ENCODE measurements around the gene DPYSL5.
"Not testable (repeated sequence)": the region's sequence is repeated elsewhere in the genome, so short reads cannot be mapped to it uniquely, and the experiment has no call there.

The DPYSL5 gene

DNA sequence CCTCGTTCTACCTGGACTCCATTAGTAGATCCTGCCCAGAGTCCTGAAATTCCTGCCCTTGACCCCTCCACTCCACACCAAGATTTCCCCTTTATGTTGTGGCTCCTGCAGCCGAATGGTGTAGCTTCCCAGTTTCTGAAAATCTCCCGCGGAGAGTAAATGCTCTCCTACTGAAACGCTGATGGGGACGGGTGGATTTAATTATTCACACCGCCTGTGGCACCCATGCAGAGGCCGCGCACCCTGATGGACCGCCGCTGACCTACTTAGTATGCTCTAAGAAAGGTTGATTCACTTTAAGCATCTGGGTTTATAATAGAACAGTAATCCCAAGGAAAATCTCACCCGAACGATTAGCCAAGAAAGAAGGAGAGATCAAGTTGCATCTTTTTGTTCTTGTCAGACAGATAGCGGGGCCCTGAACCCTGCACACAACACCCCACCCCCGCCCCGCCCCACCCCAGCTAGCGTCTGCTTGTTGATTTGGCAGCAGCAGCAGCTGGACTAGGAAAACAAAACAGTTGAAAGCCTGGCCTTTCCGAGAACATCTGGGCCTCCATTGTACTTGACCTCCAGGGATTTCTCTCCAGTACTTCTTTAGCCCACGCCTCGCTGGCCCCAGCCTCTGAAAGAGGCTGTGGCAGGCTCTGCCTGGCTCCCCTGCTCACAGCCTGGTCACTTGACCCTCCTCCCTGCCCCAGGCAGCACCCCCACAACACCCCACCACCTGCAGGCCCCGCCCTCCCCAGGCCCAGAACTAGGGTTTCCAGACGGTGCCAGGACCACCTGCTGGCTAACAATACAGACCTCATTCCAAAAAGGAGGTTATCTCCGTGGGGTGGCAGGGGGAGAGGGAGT lies 53.6 kb downstream of the DPYSL5 start:
- DNase-seq (ENCODE audit: low spot score), result no peak

DNA sequence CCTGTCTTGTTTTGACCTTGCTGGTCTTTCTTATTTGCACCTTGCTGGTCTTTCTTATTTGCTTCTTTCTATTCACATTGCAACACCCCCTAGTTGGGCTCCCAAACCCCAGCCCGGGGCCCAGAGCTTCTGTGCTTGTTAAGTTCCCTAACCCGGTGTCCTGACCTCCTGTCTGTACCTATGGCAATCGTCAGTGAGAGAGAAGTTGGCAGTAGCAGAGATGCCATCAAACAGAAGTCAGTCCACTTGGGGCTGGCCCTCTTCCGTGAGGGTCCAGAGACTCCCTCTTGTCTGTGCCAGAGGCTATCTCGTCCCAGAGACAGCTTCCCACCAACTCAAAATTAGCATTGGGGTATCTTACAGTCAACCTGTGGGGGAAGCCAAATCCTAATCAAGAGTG lies 55.7 kb downstream of the DPYSL5 start:
- no peak for DNase-seq (ENCODE audit: low spot score)

GRCh38 chr2:26904839-26905238 lies 56.9 kb downstream of the DPYSL5 start:
- peak; percentile 5 for DNase-seq (ENCODE audit: low spot score)

DNA sequence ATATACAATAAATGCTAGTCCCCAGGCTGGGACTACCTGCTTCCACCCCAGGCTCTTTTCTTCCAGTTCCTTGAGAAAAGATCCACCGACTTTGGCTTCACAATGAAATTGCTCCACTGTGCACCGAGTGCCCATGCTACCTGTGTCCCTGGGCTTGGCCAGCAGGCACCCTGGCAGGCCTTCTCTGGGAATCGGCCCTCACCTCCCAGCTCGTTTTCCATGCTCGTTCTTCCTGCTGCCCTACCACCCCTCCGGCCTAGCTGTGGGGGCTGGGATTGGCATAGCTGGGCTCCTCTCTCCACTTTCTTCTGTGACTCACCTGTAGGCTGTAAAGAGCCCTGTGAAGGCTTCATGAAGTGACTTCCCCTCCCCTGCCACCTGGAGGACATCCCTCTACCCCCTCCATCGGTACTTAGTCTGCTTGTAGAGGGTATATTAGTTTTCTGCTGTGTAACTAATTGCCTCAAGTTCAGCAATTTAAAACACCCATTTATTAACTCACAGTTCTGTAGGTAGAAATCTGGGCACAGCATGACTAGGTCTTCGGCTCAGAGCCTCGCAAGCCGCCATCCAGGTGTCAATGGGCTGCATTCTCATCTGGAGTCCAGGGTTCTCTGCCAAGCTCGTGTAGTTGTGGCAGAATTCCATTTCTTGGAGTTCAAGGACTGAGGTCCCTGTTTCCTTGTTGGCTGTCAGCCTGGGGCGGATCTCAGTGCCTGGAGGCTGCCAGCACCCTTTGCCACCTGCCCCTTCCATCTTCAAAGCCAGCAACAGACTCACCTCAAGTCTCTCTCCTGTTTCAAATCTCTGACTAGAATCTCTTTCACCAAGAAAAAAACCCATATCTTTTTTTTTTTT lies 57.6 kb downstream of the DPYSL5 start:
- no peak for DNase-seq (ENCODE audit: low spot score)

GRCh38 chr2:26907416-26907815 lies 59.5 kb downstream of the DPYSL5 start:
- DNase-seq (ENCODE audit: low spot score), result no peak

- DNase-seq (ENCODE audit: low spot score), result no peak
Measured at GRCh38 chr2:26910176-26910575, 62.2 kb downstream of the DPYSL5 start.

DNA sequence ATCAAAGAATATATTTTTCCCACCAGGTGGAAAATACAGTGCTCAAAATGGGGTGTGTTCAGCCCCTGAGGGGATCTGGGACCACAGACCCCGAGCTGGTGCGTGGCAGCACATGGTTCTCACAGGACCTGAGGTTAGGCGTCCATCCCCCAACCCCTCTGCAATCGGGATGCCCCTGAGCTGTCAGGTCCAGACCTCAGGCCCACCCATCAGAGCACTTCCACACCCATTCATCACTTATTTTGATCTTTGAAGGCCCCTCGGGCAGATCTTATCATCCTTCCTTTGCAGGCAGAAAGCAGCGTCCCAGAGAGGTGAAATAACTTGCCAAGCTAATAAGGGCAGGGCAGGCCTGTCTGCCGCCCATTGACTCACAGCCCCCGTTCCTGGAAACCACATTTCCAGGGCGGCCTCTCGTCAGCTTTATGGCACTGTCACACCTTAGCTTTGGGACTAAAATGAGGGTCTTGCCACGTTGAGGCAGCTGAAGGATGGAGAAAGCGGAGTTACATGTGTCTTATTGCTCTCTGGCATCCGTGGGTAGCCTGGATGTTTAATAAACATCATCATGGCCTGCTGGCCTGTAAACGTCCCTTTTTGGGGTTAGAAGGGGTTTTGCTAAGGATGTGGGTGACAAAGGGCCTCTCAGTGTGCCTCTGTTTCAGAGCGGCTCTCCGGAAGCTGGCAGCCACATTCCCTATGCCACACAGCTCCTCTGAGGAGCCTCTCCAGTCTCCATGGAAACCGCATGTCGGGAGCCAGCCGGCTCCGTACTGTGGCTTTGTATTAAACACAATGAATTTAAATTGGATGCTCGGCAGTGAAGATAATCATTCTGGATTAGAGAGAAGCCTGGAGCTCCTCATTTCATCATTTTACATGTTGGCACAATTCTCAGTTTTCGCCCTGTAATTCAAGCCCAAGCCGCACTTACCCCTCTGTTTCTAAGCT lies 64.3 kb downstream of the DPYSL5 start:
- DNase-seq (ENCODE audit: low spot score), result no peak

- DNase-seq (ENCODE audit: low spot score), result no peak
Measured at GRCh38 chr2:26913606-26913998, 65.7 kb downstream of the DPYSL5 start.

DNA sequence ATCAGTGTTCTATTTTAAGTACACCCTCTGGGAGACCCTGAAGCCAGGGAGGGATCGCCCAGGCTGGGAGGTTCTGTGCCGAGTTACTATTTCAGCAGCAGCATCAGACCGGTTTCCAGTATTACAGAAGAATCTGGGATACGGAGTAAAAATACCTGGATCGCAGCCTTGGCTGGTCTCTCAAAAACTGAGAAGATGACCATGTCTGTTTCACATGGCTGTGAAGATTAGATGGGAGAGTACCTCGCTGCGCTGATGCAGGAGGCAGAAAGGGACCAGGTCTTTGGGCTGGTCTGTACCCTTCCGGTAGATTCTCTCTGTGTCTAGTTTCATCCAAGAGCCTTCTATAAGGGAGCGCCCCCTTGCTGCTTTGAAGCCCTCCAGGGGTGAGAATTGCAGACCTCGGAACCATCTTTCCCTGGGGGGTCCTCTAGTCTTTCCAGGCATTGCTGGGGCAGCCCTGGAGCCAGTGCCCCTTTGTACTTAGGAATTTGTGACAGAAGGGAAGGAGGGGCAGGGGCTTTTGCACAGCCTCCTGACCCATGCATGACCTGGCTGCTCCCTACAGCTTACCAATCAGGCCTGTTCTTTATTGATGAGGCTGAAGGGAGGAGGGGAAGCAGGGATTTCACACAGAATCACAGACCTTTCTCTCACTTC lies 66.2 kb downstream of the DPYSL5 start:
- no peak for DNase-seq (ENCODE audit: low spot score)

DNA sequence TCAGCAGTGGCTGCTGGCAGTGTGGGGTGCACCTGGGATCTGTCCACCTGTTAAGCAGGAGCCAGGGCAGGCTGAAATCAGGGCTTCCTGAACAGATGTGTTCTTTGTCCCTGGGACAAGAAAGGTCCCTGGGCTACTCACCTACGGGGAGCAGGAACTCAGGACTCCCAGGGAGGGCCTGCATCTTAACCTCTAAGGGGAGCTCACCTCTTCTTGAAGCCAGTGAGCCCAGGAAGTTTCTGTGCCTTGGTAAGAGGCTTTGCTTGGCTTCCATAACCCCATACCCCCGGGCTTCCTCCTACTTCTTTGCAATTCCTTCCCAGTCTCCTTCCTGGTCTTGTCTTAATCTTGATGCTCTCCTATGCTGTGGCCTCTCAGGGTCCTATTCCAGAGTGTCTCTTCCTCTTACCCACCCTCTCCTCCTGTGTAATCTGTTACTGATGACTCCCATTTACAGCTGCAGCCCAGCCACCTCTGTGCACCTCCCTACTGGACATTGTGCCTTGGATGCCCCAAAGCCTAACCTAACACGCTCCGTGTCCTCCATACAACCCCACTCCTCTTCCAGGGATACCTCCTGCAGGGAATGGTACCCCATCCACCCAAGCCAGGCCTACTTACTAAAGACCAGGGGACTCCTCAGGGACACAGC lies 66.9 kb downstream of the DPYSL5 start:
- no peak for DNase-seq (ENCODE audit: low spot score)

DNA sequence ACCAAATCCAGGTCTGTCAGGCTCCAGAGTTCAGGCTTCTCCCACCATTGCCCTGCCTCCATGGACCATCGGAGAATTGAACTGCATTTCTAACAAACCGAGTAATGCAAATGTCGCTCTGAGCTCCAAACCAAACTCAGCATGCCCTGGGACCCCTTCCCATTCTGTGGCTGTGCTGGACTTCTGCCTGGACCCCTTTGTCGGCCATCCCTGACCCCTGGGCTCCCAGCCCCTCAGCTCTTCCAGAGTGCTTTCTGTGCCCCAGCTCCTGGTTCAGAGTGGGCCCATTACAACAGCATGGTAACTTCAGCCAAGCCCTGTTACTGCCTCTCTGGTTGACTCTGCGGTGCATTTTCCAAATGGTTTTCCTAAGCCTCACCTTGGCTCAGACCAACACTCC lies 67.4 kb downstream of the DPYSL5 start:
- DNase-seq (ENCODE audit: low spot score), result no peak

DNA sequence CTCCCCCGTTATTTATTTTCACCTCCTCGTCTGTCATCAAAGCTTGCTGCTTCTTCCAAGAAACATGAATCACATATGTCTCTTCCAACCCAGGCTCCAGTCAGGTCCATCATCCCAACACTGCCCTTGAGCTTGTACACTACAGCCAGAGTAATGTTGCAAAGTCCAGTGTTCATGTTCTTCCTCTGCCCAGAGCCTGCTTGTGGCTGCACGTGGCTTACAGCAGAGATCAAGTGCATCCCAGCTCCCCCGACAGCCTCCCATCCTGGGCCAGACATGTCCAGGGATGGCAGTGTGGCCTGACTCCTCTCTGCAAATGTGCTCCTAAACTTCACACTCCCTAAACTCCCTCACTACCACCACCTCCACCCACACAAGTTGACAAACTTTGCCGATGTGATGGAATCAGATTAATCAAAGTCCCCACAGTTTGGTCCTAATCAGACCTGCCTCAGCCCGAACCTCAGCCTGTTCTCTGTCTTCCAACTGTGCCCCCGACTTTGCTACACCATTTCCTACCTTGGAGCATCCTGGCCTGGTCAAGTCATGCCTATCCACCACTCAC lies 68.3 kb downstream of the DPYSL5 start:
- no peak for DNase-seq (ENCODE audit: low spot score)

GRCh38 chr2:26917135-26917836 lies 69.4 kb downstream of the DPYSL5 start:
- no peak for DNase-seq (ENCODE audit: low spot score)

DNA sequence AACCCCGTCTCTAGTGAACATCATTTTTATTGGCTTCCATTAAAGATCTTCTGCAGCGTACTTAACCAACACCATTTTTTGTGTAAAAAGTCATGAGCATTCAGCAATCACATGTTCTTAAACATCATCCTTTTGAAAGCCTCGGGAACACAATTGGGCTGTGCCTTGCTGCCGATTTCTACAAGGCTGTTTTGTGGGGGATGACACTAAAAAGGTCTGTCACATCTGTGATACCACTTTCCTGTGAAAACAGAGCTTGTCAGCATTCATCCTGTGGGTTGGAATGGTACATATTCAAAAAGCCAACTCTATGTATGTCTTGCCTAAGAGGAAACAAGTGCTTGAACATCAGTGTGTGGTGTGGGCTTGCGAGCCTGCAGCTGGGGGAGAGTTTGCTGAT lies 73.4 kb downstream of the DPYSL5 start:
- DNase-seq (ENCODE audit: low spot score), result no peak

DNA sequence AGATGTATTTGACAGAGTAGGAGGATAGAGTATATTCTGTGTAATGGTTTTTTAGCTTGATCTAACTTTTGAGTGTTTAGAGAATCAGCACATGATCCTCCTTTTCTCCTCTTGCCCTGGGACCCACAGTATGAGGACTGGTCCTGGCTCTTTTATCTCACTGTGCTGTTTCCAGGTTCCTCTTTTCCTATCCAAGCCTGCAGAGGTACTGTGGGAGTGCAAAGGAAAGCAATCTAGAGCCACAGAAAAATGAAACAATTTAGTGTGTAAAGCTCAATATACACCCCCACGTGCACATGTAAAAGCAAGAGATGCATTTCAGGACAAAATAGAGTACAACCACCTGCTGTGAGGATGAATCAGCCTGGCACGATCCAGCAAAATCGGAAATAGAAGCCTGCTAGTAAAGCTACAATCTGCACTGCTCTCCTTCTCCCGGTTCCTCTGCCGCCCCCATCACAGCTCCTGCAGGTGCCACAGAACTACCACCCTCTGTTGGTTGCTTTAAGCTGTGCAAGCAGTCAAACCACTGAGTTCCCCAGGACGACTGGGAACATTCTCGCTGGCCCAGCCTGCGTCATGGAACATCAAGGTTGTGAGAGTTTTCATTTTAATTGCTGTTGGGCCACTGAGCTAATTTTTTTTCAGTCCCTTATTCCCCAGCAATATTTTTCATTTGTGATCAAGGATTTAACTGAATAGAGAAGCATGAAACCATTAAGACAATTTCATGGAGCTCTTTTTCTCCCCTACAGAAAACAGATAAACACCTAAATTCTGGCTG lies 74.7 kb downstream of the DPYSL5 start:
- peak; percentile 73 for DNase-seq (ENCODE audit: low spot score)

DNA sequence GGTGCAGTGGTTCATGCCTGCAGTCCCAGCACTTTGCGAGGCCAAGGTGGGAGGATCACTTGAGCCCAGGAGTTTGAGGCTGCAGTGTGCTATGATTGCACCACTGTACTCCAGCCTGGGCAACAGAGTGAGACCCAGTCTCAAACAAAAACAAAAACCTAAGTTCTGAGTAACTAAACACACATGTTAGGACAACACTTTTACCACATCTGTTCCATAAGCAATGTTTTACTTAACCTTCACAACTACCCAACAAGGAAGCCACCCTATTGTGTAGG lies 75.2 kb downstream of the DPYSL5 start:
- not testable (repeated sequence) for DNase-seq (ENCODE audit: low spot score)

DNA sequence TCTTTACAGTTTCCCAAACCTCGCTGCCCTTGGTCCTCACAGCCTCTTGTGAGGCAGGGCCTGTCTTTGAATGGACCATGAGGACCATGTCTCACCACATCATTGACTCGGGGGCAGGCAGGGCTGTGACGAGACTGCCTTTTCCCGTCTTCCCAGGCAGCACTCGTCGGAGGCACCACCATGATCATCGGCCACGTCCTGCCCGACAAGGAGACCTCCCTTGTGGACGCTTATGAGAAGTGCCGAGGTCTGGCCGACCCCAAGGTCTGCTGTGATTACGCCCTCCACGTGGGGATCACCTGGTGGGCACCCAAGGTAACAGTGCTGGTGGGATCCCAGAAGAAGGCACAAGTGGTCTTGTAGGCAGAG lies 76.8 kb downstream of the DPYSL5 start:
- no peak for DNase-seq (ENCODE audit: low spot score)

DNA sequence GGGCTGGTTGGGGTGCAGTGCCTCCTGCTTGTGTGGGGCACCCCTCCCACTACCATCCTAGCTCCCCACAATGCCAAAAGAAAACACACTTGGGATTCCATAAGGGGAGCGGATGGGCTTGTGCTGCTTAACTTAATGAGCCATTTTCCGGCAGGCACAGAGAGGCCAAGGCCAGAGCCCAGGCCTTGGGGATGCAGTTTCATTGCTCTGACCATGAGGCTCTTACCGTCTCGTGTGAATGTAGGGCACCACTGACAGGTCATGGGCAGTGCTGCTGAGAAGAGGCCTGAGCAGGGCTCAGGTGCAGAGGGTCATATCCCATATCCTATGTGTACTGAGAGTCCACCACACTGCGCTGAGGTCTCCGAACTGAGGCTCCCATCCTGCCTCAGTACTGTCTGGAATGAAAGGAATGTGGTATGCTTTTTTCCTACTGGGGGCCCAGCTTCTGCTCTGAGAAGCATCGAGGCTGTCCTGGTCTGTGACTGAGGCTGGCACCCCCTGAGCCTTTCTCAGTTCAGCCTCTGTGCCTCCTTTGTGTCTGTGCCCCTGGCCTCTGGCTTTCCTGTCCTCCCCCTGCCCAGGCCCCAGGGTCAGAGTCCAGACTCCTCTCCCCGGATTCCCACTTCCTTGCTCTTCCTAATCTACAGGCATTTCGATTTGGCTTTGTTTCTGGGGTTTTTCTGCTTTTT lies 77.3 kb downstream of the DPYSL5 start:
- DNase-seq (ENCODE audit: low spot score), result no peak

DNA sequence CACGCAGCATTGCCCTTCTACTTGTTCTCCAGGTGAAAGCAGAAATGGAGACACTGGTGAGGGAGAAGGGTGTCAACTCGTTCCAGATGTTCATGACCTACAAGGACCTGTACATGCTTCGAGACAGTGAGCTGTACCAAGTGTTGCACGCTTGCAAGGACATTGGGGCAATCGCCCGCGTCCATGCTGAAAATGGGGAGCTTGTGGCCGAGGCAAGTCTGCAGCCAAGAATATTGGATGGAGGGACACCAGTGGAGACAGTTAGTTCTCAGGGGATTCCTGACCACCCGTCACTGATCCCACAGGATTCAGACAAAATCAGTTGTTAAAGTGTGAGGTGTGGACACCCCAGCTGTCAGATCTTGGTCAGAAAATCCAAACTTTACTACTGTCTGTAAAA lies 79.3 kb downstream of the DPYSL5 start:
- DNase-seq (ENCODE audit: low spot score), result no peak

Measured in NAMALWA (cell line).